GM12874 (cell line): ENCODE data around the gene MEMO1.

Experiments used
- TF ChIP-seq, protein P1 (sequence below): IDR thresholded peaks from 2 replicates; pipeline ENCODE4 v1.5.1; 2011; ENCODE audit warnings: low read depth, mild to moderate bottlenecking, control low read depth, low read length, moderate library complexity; ENCODE audit not compliant: insufficient read depth

MEMO1 gene

DNA sequence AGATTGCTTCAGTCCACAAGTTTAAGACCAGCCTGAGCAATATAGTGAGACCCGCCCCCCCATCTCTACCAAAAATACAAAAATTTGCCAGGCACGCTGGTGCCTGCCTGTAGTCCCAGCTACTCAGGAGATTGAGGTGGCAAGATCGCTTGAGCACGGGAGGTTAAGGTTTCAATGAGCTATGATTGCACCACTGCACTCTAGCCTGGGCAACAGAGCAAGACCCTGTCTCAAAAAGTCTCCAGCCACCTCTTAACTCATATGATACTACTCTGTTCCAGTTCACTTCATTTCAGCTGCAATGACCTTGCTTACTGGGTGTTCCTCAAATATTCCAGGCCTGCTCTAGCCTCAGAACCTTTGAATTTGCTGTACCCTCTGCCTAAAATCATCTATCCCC lies 11.4 kb downstream of the MEMO1 start:
- TF ChIP-seq, protein P1, sequence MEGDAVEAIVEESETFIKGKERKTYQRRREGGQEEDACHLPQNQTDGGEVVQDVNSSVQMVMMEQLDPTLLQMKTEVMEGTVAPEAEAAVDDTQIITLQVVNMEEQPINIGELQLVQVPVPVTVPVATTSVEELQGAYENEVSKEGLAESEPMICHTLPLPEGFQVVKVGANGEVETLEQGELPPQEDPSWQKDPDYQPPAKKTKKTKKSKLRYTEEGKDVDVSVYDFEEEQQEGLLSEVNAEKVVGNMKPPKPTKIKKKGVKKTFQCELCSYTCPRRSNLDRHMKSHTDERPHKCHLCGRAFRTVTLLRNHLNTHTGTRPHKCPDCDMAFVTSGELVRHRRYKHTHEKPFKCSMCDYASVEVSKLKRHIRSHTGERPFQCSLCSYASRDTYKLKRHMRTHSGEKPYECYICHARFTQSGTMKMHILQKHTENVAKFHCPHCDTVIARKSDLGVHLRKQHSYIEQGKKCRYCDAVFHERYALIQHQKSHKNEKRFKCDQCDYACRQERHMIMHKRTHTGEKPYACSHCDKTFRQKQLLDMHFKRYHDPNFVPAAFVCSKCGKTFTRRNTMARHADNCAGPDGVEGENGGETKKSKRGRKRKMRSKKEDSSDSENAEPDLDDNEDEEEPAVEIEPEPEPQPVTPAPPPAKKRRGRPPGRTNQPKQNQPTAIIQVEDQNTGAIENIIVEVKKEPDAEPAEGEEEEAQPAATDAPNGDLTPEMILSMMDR: no peak

DNA sequence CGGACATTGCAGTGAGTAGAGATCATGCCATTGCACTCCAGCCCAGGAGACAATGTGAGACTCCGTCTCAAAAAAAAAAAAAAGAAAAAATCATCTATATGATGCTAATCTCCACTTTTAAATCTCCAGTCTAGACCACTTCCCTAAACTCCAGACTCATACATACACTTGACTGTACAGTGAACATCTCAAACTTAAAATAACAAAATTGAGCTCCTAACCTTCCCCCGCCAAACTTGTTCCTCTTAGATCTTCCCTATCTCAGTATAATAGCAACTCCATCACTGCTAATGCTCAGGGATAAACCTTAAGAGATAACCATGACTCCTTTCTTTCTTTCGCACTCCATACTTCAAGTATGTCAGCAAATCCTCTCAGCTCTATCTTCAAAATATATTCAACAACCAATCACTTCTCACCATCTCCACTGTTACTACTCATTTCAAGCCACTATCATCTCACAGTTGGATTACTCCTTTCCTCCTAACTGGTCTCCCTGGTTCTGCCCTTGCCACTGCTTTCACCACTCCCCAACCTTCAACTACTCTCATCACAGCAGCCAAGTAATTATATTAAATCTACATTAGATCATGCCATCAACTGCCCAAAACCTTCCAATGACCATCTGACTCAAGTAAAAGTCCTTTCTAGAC lies 12.0 kb downstream of the MEMO1 start:
- TF ChIP-seq, protein P1: no peak

- TF ChIP-seq, protein P1: no peak
Observed at GRCh38 chr2:31997653-31998052, 13.2 kb downstream of the MEMO1 start.

- TF ChIP-seq, protein P1: no peak
Observed at GRCh38 chr2:31996571-31997150, 14.1 kb downstream of the MEMO1 start.

DNA sequence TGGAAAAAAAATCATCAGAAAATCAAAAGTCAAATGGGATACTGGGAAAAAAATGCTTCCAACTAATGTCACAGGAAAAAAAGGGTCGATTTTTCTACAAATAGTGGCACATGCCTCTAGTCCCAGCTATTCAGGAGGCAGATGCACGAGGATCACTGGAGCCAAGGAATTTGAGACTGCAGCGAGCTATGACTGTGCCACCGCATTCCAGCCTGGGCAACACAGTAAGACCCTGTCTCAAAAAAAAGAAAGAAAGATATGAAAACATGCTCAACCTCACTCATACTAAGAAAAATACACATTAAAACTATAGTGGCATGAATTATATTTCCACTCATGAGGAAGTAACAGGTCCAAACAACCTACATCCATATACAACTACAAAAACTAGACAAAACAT lies 17.9 kb downstream of the MEMO1 start:
- TF ChIP-seq, protein P1: no peak

DNA sequence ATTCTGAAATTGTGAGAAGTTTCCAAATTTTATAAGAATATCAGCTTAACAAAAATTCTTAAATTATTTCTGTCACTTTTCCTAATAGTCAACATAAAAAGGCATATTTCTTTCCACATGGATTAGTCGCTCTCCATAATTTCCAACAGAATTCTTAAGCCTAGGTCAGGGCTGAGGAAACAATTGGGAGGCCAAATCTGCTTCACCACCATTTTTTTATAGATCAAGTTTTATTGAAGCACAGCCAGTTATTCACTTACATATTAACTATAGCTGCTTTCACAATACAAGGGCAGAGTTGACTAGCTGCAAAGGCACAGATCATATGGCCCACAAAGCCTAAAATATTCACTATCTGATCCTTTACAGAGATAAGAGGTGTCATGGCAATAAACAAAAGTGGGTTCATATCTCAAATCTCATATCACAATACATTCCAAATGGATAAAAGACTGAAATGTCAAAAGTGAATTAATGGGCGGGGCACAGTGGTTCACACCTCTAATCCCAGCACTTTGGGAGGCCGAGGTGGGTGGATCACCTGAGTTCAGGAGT lies 18.7 kb downstream of the MEMO1 start:
- TF ChIP-seq, protein P1: no peak

- TF ChIP-seq, protein P1: no peak
Observed at GRCh38 chr2:31989946-31990345, 20.9 kb downstream of the MEMO1 start.
